ACHN (cell line): Measurements from ENCODE around the gene RPL36AL.
"Not testable (repeated sequence)": the region's sequence is repeated elsewhere in the genome, so short reads cannot be mapped to it uniquely, and the experiment has no call there.

ENCODE experiments used
- DNase-seq: peaks from one replicate; pipeline ENCODE4 v3.0.0-alpha.2; 2015
- in situ Hi-C: cut with HindIII; loops from 2 replicates; pipeline ENCODE4 v1.10.0; 2017; ENCODE audit warnings: low sequenced_read_pairs, low pct_ligation_motif_present, low pct_unique_long_range_greater_than_20kb

RPL36AL gene

DNA sequence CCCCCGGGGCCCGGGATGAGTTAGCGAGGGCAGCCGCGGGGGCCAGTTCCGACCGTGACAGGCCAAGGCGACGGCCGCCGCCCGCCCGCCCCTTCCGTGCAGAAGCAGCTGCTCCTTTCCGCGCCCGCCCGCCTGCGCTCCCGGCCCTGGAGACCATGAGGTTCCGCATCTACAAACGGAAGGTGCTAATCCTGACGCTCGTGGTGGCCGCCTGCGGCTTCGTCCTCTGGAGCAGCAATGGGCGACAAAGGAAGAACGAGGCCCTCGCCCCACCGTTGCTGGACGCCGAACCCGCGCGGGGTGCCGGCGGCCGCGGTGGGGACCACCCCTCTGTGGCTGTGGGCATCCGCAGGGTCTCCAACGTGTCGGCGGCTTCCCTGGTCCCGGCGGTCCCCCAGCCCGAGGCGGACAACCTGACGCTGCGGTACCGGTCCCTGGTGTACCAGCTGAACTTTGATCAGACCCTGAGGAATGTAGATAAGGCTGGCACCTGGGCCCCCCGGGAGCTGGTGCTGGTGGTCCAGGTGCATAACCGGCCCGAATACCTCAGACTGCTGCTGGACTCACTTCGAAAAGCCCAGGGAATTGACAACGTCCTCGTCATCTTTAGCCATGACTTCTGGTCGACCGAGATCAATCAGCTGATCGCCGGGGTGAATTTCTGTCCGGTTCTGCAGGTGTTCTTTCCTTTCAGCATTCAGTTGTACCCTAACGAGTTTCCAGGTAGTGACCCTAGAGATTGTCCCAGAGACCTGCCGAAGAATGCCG is 872 bp upstream of the RPL36AL start:
- in situ Hi-C loops = no loop called here
- peak; percentile 57 for DNase-seq

DNA sequence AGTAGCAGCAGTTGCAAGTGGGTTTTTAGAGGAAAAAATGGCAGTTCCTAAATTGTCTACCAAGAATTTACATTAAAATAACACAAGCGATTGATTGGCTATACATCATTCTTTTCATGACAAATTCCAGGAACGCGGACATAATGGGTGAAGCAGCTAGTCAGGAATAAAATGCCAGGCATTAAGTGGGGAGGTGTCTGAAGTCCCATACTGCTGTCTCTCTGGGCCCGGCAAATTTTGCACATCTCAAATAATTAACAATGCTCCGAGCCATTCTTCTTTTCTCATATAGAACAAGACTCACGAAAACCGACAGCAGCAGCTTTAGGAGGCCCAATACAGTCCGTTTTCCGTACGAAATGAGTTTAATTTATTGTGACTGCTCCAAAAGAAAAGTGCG is 696 bp downstream of the RPL36AL start:
- DNase-seq = no peak
- in situ Hi-C loops = no loop called here

DNA sequence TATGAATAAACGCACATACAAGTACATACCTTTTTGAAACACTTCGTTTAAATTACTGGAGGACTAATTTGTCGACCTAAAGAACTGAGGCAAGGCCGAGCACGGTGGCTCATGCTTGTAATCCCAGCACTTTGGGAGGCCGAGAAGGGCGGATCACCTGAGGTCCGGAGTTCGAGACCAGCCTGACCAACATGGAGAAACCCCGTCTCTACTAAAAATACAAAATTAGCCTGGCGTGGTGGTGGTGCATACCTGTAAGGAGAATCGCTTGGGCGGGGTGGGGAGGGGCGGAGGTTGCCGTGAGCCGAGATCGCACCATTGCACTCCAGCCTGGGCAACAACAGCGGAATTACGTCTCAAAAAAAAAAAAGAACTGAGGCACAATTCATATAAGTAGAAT is 1.2 kb downstream of the RPL36AL start:
- DNase-seq, in situ Hi-C loops: not testable (repeated sequence)

DNA sequence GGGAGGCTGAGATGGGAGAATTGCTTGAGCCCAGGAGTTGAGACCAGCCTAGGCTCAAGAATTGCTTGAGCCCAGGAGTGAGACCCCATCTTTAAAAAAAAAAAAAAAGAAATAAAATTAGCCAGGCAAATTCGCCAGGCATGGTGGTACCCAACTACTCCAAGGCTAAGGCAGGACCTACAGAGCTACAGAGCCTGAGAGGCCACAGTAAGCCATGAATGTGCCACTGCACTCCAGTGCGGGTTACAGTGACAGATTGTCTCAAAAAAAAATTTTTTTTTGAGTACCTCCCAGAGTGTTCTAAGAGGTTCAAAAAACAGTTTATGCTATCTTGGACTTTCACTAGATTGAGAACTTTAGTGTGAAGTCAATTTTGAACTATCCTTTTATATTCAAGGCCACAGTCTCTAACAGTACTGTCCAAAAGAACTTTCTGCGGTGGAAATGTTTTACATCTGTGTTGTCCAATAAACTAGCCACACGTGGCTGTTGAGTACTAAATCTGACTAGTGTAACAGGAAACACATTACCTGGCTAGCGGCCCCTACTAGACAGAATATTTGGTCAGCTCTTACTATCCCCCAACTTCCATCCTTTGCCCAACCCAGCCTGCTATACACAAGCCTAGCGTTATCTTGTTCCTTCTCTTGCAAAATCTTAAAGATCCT is 2.4 kb downstream of the RPL36AL start:
- in situ Hi-C loops = no loop called here
- DNase-seq = no peak

DNA sequence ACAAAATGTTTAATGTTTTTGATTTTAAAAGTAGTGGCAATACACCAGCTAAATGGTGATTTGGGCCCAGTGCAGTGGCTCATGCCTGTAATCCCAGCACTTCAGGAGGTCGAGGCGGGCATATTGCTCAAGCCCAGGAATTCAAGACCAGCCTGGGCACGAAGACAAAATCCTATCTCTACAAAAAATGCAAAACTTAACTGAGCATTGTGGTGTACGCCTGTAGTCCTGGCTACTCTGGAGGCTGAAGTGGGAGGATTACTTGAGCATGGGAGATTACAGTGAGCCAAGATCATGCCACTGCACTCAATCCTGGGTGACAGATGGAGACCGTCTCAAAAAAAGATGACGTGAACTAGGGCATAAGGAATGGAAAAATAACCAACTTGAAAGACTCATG is 4.7 kb downstream of the RPL36AL start:
- DNase-seq = no peak
- in situ Hi-C loops = no loop called here

DNA sequence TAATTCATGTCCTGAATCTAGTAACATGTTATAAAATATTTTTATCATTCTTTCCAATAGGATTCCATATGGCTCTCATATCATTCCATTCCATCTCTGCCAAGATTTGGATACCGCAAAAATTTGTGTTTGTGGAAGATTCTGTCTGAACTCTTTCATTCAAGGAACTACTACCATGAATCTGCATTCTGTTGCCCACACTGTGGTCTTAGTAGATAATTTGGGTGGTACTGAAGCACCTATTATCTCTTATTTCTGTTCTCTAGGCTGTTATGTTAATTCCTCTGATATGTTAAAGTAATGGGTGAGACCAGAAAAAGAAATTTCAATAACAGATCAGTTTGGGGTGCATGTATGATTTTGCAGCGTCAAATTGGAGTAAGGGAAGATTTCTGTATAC is 6.2 kb downstream of the RPL36AL start:
- in situ Hi-C loops = no loop called here
- DNase-seq = no peak

DNA sequence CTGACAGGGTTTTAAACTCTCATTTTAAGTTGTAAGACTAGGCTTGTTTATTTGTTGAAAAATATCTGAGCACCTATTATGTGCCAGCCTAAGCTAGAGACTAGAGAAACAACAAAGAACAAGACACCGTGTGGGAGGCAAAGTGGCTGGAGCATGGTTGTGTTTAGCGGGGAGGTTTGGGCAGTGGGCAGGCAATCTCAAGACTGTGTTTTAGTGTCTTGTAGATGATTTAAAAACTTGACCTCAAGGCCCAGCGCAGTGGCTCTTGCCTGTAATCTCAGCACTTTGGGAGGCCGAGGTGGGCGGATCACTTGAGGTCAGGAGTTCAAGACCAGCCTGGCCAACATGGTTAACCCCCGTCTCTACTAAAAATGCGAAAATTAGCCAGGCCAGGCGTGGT is 7.8 kb downstream of the RPL36AL start:
- no peak for DNase-seq
- in situ Hi-C loops = no loop called here

DNA sequence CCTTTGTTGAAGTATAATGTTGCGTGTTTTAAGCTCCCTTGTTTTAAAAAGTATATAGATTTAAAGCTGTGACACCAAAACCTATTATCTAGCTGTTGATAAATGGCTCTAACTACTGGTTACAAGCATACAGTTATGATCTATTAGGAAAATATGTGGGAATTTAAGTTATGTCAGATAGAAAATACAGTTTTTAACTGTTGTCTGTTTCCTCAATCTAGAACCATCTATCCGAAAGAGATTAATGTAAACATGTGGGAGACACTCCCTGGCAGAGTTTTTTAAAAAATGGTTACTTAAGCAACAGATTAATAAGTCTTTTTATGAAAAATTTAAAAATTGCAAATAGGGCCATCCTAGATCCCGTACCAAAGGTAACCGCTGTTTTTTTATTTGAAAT is 8.2 kb downstream of the RPL36AL start:
- DNase-seq = no peak
- in situ Hi-C loops = no loop called here

DNA sequence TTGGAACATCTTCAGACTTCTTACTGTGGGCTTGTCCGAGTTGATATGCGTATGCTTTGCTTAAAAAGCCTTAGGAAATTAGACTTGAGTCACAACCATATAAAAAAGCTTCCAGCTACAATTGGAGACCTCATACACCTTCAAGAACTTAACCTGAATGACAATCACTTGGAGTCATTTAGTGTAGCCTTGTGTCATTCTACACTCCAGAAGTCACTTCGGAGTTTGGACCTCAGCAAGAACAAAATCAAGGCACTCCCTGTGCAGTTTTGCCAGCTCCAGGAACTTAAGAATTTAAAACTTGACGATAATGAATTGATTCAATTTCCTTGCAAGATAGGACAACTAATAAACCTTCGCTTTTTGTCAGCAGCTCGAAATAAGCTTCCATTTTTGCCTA is 12.8 kb downstream of the RPL36AL start:
- no peak for DNase-seq
- in situ Hi-C loops = no loop called here

DNA sequence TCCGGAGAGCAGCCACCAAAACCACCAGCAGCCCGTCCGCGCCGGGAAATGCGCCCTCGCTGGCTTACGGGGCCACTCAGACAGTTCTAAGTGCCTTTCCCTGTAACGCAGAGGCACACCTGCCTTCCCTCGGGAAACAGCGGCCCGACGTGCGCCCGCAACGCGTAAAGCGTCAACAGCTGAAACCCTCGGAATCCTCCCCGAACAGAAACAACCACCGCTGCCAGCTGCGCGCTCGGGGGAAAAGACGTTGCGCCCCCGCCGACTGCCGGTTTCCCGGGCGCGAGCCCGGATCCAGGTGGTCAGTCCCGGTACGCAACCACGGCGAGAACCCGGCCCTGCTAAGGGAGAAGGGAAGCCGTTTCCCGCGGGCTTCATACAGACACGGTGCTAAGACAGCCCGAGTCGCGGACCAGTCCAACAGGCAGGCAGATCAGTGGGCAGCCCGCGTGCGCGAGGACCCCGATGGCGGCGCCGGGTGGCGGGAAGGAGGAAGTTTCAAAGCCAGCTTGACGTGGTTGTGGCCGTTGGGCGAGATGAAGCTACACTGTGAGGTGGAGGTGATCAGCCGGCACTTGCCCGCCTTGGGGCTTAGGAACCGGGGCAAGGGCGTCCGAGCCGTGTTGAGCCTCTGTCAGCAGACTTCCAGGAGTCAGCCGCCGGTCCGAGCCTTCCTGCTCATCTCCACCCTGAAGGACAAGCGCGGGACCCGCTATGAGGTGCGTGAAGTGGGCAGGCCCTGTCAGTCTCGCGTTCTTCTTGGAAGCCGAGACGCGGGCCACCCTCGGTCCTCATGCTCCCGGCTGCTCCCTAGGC is 21.7 kb downstream of the RPL36AL start, which contains the start of gene LRR1:
Gene LRR1, plus strand, starts transcription at position 456 of the 816 bp plus-strand sequence. Its CDS starts 81 bp downstream, at position 537.
- in situ Hi-C loops = no loop called here
- peak; percentile 86 for DNase-seq

DNA sequence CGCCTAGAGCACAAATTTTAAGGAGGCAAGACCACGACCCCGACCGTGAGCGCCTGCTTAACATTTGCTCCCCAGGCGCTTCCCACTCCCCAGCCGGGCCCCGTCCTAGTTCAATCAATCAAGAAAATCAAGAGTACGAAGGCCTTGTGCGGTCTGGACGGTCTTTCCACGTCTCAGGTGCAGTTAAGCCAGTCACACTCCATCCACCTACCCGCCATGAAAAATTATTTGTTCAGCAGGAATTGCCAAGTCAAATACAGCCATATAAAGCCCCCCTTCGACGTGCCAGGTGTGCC is 22.3 kb downstream of the RPL36AL start:
- DNase-seq = no peak
- in situ Hi-C loops = no loop called here

DNA sequence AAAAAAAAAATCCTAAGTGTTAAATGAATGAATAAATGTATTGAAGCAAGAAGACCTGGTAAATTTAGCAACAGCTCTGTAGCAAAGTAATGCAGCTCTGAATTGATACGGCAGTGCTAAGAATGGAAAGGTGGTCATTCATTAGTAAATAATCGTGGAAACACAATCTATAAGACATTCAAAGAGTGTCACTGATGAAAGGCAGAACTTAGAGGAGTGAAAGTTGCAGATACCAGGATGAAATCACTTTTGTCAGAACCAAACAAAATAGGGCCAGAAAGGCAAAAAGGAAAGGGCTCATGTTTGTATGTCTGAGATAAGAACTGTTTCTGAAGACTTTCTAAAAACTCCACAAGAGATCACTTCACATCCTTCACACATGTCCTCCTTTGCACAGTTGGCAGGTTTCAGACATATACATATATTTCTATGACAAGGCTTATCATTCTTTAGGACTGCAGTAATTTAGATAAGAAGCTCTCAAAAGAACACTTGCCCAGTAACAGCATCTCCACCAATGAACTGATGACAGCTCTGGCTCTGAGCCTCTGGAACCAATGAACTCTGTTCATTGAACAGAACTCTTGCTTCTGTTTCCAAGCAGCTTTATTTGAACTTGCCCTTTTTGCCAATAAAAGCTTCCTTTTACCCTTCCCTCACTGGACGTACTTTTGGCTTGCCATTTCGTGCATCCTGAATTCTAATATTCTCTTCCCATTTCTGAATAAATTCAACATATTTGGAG is 25.9 kb downstream of the RPL36AL start:
- DNase-seq = no peak
- in situ Hi-C loops = no loop called here

DNA sequence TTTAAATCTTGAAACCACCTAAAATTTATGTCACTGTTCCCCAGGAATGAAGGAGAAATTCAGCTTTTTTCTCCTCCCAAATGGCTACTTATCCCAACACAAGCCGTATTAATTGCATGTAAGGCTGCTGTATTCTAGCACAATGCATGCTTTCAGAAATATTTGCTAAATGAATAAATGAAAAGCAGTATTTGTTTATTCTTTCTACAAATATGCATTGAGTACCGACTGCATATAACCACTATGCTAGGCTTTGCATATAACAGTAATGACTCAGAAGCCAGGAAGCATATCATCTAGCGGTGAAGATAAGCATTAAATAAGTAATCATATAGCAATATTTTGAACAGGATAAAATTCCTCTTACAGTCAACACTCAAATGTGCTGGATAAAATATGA is 27.4 kb downstream of the RPL36AL start:
- in situ Hi-C loops = no loop called here

DNA sequence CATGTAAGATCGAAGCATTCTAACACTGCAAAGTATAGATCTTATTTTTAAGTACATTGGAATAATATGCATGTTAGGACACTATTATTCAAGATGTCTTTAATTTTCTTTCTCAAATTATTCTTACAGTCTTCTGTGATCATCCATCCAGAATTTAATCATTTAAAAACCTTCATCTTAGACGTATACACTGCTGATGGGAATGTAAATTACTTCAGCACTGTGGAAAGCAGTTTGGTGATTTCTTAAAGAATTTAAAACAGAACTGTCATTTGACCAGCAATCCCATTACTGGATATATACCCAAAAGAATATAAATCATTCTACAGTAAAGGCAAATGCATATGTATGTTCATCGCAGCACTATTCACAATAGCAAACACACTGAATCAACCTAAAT is 31.0 kb downstream of the RPL36AL start:
- in situ Hi-C loops = no loop called here

More for the DNA sequence above, 27.4 kb downstream of the RPL36AL start:
- DNase-seq = no peak

DNA sequence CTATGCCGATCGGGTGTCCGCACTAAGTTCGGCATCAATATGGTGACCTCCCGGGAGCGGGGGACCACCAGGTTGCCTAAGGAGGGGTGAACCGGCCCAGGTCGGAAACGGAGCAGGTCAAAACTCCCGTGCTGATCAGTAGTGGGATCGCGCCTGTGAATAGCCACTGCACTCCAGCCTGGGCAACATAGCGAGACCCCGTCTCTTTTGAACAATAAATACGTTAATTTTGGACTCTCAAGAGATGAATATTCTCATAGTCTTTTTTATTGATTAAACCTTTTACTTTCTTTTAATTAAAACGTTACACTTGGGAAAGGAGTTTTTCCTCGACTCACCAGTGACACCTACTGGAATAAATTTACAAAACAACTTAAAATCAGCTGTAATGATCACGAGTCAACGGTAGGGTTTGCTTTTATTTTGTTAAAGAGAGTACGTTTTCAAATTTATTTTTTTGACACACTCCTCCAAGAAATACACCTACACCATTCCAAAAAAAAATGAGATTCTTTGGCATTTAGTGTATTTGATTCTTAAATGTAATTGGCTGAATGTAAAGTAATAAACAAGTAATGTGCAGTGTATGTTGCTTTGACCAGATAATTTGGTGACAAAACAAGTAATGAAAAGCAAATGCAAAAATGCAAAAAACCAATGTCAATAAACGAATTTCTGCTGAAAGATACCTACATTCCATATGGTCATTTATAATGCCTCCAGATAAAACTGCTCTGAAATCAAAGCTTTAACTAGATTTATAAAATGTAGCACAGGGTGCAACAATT is 33.6 kb downstream of the RPL36AL start:
- in situ Hi-C loops = no loop called here
- peak; percentile 69 for DNase-seq

More for the DNA sequence above, 31.0 kb downstream of the RPL36AL start:
- DNase-seq = no peak

DNA sequence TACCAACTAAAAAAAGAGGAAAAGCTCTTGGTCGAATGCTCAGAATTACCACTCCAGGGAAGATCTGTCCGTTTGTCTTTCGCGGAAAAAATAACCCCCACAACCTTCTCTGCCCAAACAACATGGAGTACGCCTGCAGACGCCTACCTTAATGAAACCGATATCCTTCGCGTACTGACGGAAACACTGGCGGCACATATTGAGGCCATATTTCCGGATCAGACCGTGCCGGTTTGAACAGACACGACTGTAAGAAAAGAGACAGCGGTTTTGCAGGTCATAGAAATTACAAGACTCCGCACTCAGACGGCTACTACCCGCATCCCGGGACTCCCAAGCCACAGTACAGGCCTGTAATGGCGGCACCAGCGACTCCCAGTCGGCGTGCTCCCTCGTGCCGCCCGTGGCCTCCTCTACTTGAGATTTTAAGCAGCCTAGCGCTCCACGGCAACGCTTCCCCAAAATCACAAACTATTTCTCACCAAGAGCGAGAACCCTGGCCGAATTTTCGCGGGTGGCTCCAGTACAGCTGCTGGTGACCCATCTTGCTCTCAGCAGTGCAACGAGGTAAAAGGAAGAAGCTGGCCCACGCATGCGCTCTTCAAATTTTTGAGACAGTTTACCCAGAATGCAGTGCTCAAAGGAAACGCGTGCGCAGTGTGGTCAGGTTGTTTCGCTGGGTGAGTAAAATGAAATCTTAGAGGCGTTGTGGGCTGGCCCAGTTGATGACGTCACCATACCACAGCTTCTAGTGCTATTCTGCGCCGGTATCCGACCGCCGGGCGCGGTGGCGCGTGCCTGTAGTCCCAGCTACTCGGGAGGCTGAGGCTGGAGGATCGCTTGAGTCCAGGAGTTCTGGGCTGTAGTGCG is 34.4 kb downstream of the RPL36AL start, which contains the start of gene RPS29:
Gene RPS29, minus strand, starts transcription at position 578 of the 870 bp plus-strand sequence. Its CDS starts 34 bp downstream, at position 544.
- in situ Hi-C loops = no loop called here
- peak; percentile 97 for DNase-seq

DNA sequence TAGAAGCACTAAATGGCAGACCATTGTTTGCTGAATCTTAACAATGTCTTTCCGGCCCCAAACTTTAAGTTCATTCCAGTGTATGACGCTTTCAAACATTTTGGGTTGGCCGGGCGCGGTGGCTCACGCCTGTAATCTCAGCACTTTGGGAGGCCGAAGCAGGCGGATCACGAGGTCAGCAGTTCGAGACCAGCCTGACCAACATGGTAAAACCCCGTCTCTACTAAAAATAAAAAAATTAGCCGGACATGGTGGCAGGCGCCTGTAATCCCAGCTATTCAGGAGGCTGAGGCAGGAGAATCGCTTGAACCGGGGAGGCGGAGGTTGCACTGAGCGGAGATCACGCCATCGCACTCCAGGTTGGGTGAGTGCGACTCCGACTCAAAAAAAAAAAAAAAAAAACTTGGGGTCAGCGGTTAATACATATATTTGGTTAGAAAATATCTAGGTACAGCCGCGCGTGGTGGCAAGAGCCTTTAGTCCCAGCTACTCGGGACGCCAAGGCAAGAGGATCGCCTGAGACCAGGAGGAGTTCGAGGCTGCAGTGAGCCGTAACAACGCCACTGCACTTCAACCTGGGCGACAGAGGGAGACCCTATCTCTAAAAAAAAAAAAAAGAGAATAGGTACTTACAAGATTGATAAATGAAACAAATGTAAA is 35.3 kb downstream of the RPL36AL start:
- DNase-seq, in situ Hi-C loops: not testable (repeated sequence)
